ENCODE measurements around the gene CD63.

- TF ChIP-seq CTCF (IDR thresholded peaks at IDR 0.05), result peak; percentile 47
- TF ChIP-seq ZFX (IDR thresholded peaks at IDR 0.05; ENCODE audit: borderline replicate concordance), result no peak
Observed at GRCh38 chr12:55724940-55725309, 3.9 kb downstream of the CD63 start.

Data from 22Rv1 (cell line).